NT2/D1 (cell line): ENCODE data around the gene ITPR2.

Experiments
- DNase-seq: peaks from one replicate; pipeline ENCODE4 v3.0.0-alpha.2; 2011; ENCODE audit warnings: low read depth, low spot score
- H3K27me3 ChIP-seq: 2 replicates; pipeline ENCODE4 v1.6.0; 2011; ENCODE audit warnings: mild to moderate bottlenecking; ENCODE audit not compliant: insufficient read length, insufficient read depth
- H3K36me3 ChIP-seq: 2 replicates; pipeline ENCODE4 v1.6.1; 2011; ENCODE audit warnings: mild to moderate bottlenecking, low read length, mixed read lengths; ENCODE audit not compliant: insufficient read depth, insufficient read length
- H3K4me1 ChIP-seq: 2 replicates; pipeline ENCODE4 v1.5.1; 2011; ENCODE audit not compliant: insufficient read depth, insufficient read length
- H3K4me3 ChIP-seq: 2 replicates; pipeline ENCODE4 v1.5.1; 2011; ENCODE audit warnings: low read depth; ENCODE audit not compliant: insufficient read length
- H3K9ac ChIP-seq: 2 replicates; pipeline ENCODE4 v1.6.0; 2011; ENCODE audit warnings: low read depth; ENCODE audit not compliant: insufficient read length
- H3K9me3 ChIP-seq: 2 replicates; pipeline ENCODE4 v1.5.1; 2011; ENCODE audit warnings: mild to moderate bottlenecking, low read length; ENCODE audit not compliant: insufficient read depth
- SUZ12 ChIP-seq: IDR thresholded peaks from 2 replicates; pipeline ENCODE4 v1.6.1; 2011; ENCODE audit not compliant: insufficient read length, insufficient read depth; ENCODE audit errors: extremely low read depth
- YY1 ChIP-seq: IDR thresholded peaks from 2 replicates; pipeline ENCODE4 v1.6.1; 2011; ENCODE audit not compliant: insufficient read length, insufficient read depth
- ZNF274 ChIP-seq: IDR thresholded peaks from 2 replicates; pipeline ENCODE4 v1.6.1; 2011; ENCODE audit warnings: mild to moderate bottlenecking, low read depth, low read length

ITPR2 gene

DNA sequence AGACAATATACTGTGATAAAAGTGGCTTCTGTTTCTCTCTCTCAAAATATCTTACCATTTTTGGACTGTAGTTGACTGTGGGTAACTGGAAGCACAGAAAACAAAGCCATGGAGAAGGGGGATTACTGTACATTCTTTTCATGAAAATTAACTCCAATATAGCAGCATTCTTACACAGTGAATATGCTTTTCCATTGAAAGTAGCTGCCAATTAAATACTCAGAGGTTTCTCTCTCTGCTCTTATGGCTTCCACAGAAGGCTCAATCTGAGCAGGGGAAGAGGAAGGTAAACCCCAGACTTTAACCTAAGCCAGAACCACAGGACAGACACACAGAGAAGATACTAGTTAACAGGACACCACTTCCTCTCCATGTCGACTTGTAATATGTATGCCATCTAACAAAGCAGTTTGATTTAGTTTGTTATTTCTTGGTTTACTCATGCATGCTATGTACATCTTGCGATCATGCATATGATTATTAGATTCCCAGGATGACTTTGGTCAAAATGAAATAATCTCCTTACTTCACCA is 487.5 kb downstream of the ITPR2 start:
- no peak overlapping the region for H3K4me3 ChIP-seq
- DNase-seq, result no peak
- H3K36me3 ChIP-seq, result no peaks in the 10 kb centered on the region
- H3K9me3 ChIP-seq, result no peaks in the 10 kb centered on the region
- H3K27me3 ChIP-seq, result no peaks in the 10 kb centered on the region
- peaks cover 7% of the 10 kb centered on the region for H3K4me1 ChIP-seq
- no peak overlapping the region for H3K9ac ChIP-seq
- TF ChIP-seq SUZ12, result no peak
- TF ChIP-seq YY1, result no peak
- TF ChIP-seq ZNF274, result no peak

DNA sequence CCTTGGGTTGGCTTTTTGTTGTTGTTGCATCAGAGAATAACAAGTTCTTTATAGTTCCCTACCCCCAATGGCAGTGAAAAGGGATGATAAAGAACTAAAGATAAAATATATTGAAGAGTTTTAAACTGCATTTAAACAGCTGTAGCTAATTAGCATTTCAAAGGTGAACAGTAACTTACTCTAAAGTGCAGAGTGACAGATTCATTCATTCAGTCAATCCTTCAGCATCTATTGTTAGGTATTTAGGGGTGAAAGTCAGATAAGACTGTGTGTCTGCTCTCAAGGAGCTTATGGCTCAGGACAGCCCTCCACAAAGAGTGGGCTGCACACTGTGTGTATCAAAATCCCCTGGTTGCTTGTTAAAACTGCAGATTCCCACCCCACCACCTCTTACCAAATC is 491.5 kb downstream of the ITPR2 start:
- Histone ChIP-seq H3K9me3 (no peaks in the 10 kb centered on the region), H3K27me3 (no peaks in the 10 kb centered on the region), H3K4me1 (peaks cover 7% of the 10 kb centered on the region), H3K9ac (no peak overlapping the region), H3K36me3 (no peaks in the 10 kb centered on the region), H3K4me3 (no peak overlapping the region)
- TF ChIP-seq YY1, result no peak
- no peak for TF ChIP-seq ZNF274
- no peak for TF ChIP-seq SUZ12
- DNase-seq, result no peak

DNA sequence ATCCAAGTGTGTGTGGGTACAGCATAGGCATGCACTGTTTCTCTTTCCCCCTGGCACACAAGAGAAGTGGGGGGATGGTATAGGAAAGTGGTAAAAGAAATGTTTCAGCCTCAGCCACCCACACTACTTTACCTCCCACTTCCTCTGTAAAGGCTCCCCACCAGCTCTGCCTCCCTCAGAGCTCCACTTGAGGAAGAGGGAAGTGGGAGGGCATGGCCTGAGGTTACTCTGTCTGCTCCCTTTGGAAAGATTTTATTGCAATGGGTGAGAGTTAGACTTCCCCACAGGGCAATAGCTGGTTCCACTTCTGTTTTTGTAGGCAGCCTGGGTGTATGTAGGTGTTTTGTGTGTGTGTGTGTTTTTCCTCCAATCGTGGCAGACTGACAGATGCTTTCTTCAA is 492.3 kb downstream of the ITPR2 start:
- no peak for DNase-seq
- no peaks in the 10 kb centered on the region for H3K36me3 ChIP-seq
- H3K27me3 ChIP-seq, result no peaks in the 10 kb centered on the region
- H3K9me3 ChIP-seq, result no peaks in the 10 kb centered on the region
- no peak overlapping the region for H3K9ac ChIP-seq
- TF ChIP-seq ZNF274, result no peak
- no peak for TF ChIP-seq SUZ12
- no peak for TF ChIP-seq YY1
- H3K4me3 ChIP-seq, result no peak overlapping the region
- peaks cover 7% of the 10 kb centered on the region for H3K4me1 ChIP-seq

DNA sequence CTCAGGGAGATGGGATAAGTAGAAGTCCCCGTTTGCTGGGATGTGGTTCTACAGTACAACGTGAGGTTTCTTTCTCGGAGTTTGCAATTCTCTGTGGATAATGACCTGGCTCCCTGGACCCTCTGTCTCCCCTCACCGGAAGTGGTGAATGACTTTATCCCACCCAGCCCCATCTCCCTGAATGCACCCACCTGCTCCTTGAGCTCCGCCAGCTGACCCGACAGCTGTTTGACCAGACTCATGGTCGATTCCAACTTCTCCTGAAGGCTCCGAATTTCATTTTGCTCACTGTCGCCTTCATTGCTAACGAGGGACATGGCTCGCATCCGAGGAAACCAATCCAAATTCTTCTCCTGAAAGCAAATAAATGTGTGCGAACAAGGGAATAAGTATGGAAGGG is 493.0 kb downstream of the ITPR2 start:
- TF ChIP-seq ZNF274 (no peak), YY1 (no peak), SUZ12 (no peak)

DNA sequence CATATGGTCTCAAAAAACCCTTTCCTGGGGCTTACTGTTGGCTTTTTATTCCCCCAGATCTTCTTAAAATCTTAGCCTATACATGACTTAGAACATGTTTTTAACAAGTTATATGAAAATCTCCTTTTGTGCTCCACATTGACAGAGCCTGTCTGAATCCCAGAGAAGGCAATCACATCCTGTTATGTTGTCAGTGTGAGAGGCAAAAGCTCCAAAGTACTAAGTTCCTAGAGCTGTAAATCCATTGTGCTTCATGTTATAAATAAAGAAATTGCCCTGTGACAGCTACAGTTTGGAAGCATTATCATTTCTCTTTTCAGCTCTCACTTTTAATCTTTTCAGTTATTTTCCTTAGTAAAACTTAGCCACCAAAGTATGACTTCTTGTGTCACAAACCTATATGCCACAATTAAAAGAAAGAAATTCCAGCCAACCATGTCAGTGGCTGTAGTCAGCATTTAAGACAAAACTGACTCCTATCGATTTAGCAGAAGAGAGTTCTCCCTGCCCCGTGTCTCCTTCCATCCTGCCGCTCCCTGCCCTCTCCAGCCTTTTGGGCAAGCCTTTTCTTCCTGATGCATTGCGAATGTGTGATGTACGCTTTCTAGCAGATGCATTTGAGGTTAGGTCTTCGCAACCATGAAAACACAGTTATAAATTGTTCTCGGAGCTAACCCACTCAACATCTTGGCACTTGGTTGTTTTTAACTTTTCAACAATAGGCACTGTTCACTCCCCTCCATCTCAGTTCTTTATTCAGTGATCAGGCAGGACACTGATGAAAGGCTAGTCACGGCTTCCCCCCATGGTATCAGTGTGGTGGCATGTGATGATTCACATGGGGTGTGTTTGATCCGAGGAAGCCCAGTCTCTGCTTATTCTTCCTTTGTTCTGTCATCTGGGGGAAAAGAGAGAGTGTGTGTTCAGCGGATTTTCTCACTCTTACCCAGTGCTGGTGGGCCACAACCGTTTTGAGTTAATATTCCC is 494.1 kb downstream of the ITPR2 start:
- Histone ChIP-seq H3K27me3 (no peaks in the 10 kb centered on the region), H3K4me3 (no peak overlapping the region), H3K4me1 (peaks cover 7% of the 10 kb centered on the region), H3K9ac (no peak overlapping the region), H3K36me3 (no peaks in the 10 kb centered on the region), H3K9me3 (no peaks in the 10 kb centered on the region)
- DNase-seq, result no peak
- no peak for TF ChIP-seq SUZ12
- TF ChIP-seq ZNF274, result no peak
- no peak for TF ChIP-seq YY1

More for the DNA sequence above, 493.0 kb downstream of the ITPR2 start:
- Histone ChIP-seq H3K27me3 (no peaks in the 10 kb centered on the region), H3K9me3 (no peaks in the 10 kb centered on the region), H3K9ac (no peak overlapping the region), H3K4me1 (peaks cover 7% of the 10 kb centered on the region), H3K4me3 (no peak overlapping the region), H3K36me3 (no peaks in the 10 kb centered on the region)
- DNase-seq, result no peak

DNA sequence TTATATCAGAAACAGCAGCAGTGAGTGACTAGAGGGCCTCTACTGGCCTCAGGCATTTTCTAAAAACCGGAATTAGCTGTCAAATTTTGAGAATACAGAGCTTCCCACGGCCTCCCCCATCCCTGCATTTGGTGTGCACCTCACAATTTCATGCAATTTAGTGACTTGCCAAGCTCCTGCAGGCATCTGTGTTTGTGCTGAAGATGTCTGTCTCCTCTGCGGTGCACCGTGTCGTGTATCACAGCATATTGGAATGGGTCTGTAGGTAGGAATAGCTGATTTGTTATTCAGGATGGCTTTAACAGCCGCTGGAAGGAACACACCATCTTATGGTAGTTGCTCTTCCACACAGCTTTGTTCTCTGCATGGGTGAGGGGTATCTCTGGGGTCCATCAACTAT is 497.3 kb downstream of the ITPR2 start:
- Histone ChIP-seq H3K36me3 (no peaks in the 10 kb centered on the region), H3K4me1 (peaks cover 3% of the 10 kb centered on the region), H3K4me3 (no peak overlapping the region), H3K9me3 (no peaks in the 10 kb centered on the region), H3K9ac (no peak overlapping the region), H3K27me3 (no peaks in the 10 kb centered on the region)
- no peak for DNase-seq
- TF ChIP-seq YY1, result no peak
- TF ChIP-seq ZNF274, result no peak
- no peak for TF ChIP-seq SUZ12

DNA sequence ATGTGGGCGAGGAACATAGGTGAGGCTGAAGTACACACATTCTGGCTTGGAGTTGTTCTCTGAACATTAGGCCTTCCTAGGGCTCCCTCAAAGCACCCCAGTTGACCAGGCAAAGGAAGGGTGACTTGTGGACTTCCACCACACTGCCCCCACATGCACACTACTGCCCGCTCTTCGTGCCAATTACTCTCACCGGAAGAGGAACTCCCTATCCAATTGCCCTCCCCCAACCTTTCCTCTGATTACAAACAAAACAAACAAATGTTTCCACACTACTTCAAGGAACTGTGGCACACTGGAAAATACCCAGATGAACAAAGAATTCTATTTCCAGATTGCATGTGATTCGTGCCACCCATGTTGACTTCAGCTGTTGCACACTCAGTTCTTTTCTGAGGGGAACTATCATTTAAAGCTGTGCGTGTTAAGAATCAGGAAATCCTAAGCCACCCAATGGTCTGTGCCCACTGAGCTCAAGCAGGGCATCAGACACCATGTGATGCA is 498.3 kb downstream of the ITPR2 start:
- no peak for TF ChIP-seq YY1
- TF ChIP-seq ZNF274, result no peak
- no peak for TF ChIP-seq SUZ12
- Histone ChIP-seq H3K9ac (no peak overlapping the region), H3K36me3 (no peaks in the 10 kb centered on the region)

More for the DNA sequence above, 498.3 kb downstream of the ITPR2 start:
- Histone ChIP-seq H3K4me3 (no peak overlapping the region), H3K4me1 (no peaks in the 10 kb centered on the region), H3K27me3 (no peaks in the 10 kb centered on the region), H3K9me3 (no peaks in the 10 kb centered on the region)
- no peak for DNase-seq
